GM21786 (cell line): ENCODE data around the gene LRIG2.
A peak's percentile ranks its signal among the peaks of the same experiment; 100 is the strongest.
"Not testable (repeated sequence)": the region's sequence is repeated elsewhere in the genome, so short reads cannot be mapped to it uniquely, and the experiment has no call there.

Experiments
- ATAC-seq: cut with Tn5 transposase; IDR thresholded peaks from one replicate; pipeline ENCODE4 v1.9.1; 2021; ENCODE audit not compliant: unreplicated experiment

Gene LRIG2

DNA sequence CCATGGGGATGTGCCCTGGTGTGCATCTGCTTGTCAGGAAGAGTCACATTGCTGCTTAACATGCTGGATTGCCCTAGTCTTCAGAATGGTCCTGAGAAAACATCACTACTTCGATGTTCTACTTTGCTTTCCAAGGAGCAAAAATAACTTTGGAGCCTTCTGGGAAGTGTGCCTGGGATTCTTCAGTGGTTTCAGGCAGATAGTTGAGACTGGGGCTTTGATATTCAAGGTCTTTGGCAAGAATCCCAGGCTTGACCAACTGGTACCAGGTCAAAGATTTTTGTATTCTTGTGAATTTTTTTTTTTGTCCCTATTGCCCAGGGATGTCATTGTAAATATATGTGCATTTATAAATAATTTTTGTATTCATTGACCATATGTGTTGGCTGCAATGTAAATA, 51.4 kb downstream of the LRIG2 start:
- no peak for ATAC-seq

DNA sequence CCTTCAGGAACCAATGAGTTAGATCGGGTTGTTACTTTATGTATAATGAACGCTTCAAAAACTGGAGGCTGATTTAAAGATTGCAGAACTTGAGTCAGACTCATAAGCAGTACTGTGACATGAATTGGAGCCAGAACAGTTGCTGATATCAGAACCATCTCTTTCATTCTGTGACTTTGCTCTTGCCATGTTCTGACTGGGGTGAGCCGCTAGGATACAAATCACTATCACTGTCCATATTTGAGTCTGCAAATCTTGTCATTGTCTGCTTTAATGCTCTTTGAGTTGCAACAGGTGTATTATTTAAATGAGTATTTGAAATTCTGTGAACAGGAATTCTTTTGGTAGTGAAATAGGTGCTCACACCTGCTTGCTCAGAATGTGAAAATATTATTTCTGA, 52.5 kb downstream of the LRIG2 start:
- no peak for ATAC-seq

DNA sequence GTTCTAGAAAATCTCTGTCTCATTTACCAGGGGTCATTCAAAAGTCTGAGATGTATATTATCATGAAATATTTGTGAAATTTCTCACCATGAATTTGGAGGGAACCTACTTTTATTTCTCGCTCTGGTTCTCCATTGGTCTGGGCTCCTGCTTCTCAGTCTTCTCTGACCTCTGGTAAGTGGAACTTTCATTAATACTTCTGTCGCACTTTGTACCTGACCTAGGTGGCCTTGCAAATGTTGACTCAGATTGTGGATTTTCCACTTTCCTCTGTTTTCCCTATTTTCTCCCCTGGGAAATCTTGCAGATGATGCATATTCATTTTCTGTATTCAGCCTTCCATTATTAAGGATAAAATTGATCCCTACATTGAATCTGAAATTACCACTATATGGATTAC, 53.2 kb downstream of the LRIG2 start:
- ATAC-seq, result no peak

DNA sequence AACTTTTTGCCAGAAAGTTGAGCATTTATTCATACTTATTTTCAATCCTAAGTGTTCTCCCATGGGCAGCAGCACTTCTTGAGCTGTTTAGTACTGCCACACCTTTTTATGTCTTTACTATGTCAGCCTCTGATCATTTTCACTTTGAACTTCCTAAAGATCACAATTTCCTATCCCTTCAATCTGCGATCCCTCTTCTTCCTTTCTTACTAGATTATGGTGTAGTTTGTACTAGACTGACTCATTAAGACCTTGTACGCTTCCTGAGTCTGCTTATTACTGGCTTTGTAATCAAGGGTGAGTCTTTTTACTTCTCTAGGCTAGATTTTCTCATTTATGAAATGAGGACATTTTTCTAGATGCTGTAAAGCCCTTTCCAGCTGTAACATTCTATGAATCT, 55.1 kb downstream of the LRIG2 start:
- ATAC-seq, result no peak

DNA sequence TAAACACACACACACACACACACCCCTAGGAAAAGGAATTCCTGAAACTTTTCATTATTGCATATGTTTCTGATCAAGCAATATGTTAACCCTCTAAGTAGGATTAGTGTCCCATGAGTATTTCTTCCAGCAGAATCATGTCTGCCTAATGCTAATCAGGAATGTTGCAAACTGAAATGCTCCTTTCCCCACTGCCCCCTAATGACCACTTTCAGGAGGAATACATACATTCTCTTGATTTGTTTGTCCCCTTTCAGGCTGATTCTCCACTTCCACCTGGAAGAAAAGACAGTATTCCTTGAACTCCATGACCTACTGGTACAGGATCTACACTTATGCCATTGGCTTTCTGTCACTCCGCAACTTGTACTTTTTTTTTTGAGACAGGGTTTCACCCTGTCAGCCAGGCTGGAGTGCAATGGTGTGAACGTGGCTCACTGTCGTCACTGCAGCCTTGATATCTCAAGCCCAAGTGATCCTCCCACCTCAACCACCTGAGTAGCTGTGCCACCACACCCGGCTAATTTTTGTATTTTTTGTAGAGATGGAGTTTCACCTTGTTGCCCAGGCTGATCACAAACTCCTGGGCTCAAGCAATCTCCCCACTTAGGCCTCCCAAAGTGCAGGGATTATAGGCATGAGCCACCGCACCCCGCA, 56.7 kb downstream of the LRIG2 start:
- ATAC-seq, result no peak

DNA sequence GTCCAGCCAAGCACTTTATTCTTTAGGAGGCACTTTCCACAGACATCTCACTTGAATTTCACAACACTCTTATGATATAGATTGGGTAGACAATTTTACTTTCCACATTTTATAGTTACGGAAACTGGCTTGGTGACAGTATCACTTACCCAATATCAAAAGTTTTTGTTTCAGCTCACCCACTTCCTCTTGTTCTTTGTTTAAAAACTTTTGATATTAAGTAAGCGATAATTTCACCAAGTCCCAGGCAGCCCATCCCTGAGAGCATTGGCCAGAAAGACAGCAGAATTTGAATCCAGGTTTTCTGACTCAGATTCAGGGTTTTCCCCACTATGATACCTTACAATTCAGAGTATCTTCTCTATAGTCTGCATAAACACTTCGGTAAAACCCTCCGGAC, 60.0 kb downstream of the LRIG2 start:
- no peak for ATAC-seq

DNA sequence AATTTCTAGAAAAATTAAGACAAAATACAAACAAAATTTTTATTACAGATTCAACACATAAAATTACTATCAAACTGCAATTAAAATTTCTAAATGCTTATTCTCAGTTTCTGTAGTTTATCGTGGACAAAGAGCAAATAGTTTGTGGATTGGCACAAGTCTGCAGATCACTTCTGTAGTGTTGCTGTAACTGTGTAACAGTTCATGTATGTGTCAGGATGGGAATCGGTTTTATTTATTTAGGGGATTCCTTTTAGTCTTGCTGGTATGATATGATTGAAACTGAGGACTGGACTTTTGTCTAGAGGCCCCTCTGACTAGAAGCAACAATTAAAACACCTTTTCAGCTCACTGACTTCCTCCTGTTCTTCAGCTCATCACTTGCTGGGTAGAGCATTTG, 60.8 kb downstream of the LRIG2 start:
- ATAC-seq, result no peak

DNA sequence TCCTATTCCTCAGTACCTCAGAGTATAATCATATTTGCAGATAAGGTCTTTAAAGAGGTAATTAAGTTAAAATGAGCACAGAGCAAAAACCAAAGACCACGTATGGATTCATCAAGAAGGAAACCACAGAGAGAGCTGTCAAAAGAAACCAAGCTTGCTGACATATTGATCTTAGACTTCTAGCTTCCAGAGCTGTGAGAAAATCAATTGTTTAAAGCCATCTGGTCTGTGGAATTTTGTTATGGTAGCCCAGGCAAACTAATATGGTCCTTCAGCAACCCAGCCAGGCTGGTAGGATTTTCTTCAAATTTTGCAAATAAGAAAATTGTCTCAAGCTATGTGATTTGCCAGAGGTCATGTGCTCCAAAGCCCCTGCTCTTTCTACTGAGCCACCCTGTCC, 62.5 kb downstream of the LRIG2 start:
- ATAC-seq, result no peak

DNA sequence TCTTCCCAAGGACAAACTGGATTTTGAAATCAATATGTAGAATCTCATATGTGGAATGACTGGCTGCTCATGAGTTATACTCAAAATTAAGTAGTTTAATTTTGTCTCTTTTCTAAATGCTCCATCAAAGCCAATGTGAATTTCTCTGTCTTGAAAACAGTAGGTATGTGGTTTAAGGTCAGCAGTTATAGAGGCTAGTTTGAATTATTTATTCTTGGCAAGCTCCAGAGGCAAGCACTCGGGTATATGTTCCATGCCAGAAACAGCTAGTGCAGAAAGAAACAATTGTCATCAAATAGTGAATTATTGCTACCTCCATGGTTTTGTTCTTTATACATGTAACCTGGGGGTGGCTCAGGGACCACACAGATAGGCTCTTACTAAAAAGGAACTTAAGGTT, 63.5 kb downstream of the LRIG2 start:
- no peak for ATAC-seq

DNA sequence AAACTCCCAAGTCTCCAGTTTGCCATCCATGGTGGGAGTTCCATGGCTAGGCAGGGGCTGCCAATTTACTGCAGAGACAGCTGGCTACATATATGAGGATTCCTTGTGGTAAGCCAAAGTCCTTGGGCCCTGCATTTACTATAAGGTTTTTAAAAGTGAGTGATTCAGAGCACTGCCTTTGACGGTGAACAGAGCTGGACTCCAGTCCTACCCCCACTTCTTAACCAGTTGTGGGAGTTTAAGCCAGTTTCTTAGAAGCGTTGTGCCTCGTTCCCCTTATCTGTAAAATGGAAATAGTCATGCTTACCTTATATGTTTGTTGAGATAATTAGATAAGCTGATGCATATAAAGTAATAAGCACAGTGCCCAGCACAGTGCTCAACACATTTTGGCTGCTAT, 64.6 kb downstream of the LRIG2 start:
- no peak for ATAC-seq

DNA sequence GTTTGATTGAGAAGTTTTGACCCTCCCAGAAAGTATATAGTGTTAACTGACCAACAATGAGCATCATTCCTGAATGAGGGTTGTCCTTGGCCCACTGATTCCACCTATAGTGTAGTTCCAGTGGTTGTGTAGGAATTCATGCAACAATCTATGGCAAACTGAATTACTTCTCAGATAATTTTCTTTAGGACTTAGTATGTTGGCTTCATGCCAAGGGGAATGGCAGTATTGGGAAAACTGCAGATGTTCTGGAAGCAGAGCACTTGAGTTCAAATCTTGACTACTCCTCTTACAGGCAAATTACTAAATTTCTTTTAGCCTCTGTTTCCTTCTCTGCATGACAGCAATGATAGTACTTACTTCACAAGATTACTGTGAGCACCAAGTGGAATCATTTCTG, 65.8 kb downstream of the LRIG2 start:
- ATAC-seq, result no peak

DNA sequence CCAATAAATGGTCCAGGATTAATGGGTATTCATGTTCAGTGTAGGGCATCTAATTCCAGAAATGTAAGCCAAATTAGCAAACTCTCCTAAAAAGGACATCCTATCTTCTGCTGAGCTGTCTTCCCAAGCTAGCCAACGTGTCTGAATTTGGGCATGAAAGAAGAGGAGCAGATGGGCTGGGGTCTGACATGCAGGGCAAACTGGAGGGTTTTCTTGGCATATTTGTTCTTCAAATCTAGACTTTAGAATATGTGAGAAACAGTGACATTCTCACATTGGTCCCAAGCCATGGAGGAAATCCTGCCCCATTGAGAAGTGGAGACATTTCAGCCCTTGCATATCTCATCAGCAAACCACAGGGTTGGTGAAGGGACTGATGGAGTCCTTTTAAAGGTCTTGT, 67.2 kb downstream of the LRIG2 start:
- no peak for ATAC-seq

DNA sequence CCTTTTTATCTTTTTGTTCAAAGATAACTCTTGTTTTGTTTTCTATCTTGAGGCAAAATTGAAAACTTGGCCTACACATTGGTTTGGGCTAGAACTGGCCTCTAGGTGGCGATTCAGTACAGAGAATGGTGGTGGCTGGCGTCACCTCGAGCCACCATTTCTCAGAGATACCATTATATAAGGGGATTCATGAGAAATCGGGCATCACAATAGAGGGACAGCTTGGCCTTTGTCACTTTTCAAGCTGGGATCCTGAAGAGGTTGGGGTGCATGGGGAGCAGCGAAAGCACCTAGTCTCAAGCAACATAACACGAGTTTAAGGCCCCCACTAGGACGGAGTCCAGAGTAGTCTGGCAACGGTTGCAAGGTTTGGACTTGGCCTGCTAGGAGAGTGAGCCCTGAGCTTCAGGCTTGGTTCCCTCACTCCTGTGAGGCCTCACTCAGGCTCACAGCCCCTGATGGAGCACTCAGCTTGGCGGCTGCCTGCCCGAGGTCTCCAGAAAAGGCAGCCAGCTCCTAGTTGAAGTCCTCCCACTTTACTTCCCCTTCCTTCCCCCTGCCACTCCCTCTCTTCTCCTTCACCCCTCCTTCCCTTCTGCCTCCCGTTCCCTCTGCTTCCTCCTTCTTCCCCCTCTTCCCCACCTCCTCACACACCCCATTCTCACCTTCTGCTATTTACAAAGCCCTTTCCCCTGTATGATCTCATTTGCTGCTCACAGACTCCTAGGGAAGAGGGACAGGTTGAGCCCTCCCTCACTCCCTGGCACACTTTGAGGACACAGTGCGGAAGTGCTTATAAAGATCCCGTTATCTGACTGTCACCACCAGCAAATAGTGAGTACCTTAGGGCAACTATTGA, 67.8 kb downstream of the LRIG2 start:
- peak; percentile 78 for ATAC-seq

DNA sequence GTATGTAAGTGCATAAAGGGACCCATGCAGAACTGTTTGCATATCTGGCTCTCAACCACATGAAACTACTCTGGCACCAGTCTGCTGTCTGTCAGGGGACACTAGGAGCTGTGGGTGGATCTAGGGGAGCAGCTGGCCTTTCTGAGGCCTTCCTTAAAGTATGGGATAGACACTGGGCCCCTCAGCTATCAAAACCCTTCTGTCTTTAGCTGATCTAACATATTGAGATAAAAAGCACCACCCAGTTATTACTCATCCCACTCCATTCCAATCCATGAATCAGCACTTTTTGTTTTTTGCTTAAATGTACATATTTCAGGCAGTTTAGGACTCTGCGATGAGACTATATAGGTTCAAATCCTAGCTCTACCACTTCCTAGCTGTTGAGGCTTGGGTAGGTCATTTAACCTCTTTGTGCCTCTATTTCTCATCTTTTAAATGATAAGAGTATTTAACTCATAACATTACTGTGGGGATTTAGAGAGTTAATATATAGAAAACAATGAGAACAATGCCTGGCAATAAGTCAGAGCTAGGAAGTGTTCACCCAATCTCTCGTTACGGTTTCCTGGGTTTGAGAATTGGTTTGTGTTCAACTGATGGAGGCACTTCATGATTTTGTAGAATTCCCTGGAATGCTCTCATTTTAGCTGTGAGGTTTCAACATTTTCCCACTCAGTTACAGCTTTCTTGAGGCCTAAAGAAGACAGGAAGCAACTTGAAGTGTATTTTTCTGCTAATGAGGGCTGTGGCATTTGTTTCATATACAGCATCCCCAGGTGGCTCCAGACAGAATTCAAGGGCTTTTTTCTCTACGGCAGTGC, 68.9 kb downstream of the LRIG2 start:
- ATAC-seq, result no peak

DNA sequence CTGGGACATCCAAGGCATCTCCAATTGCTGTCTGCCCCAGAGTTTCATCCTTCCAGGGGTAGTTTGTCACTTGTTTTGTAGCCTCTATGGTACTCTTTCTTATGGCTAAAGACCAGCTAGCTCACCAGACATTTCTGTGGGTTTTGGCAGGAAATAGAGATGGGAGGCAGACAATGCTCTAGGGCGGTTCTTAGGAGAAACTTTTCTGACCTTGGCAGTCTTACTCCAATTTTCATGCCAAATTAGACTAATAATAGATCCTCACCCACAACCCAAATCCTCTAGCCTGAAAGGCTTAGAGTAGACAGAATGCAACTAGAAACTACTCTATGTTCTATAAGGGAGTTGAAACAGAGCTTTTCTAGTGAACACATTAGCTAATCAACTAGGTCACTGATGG, 69.8 kb downstream of the LRIG2 start:
- ATAC-seq, result no peak

DNA sequence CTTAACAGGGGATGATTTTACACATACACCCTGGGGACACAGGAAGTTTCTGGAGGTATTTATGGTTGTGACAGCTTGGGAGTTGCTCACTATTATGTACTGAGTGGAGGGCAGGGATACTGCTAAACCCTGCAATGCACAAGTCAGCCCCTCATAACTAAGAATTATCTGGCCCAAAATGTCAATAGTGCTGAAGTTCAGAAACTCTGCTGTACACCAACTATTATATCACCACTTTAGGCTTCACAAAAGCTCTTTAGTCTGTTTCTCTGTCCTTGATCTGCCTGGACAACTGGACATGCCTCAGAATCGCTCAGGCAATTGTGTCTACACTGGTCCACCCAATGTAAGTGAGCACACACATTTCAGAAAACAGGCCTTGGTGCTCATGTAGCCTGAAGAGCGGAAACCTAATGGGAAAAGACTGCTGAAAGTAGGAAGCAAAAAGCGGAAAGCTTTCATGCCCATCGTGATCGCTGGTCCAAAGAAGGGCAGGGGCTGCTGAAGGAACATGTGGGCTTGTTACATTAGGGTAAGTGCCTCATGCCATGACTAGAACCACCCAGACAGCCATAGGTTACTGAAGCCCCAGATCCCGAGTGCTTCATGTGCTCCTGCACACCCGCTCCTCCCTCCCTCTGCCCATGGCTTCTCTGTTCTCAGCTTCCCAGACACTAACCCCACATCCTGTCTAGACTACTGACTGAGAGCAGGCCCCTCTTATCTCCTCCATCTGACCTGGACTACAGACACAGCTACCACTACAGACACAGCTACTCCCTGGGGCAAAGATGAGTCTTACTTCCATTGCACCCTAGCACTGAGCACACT, 73.5 kb downstream of the LRIG2 start:
- no peak for ATAC-seq

DNA sequence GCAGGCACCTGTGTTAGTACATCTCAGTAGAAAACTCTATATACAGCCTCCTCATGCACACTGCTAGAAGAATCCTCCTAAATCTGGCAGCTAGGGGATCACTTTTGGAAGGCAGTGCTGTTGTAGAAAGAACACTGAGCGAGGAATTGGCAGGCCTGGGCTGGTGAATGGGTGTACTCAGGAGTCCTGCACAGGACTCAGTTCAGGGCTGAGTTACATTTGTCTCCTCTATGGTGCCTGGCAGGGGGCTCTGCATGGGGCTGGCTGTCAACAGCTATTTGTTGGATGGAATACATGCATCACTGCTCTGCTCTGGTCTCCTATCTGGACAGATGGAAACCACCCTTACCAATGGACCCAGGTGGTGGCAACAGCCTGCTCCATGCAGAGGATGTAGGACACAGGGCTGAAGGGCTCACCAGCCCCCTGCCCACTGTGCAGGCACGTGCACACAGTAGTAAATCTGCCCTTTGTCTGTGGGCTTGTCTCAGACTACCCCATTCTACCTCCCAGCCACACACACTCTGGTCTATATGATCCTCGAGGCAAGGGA, 74.2 kb downstream of the LRIG2 start:
- ATAC-seq, result no peak

DNA sequence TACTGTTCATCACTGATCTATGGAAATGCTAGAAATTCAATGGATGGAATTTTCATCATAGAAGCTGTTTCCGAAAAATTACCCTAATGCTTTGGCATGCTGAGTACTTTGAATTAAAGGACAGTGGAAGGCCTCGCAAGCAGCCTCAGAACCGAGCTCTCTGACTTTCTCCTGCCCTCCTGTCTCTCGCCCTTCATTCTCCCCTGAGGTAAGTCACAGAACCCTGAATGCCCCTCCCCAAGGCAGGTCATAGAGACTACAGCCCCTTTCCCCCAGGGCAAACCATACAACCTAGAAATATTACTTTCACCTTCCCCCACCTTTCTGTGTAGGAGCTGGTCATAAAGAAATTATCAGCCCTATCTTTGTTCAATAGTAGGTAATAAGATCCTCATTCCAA, 74.8 kb downstream of the LRIG2 start:
- no peak for ATAC-seq

DNA sequence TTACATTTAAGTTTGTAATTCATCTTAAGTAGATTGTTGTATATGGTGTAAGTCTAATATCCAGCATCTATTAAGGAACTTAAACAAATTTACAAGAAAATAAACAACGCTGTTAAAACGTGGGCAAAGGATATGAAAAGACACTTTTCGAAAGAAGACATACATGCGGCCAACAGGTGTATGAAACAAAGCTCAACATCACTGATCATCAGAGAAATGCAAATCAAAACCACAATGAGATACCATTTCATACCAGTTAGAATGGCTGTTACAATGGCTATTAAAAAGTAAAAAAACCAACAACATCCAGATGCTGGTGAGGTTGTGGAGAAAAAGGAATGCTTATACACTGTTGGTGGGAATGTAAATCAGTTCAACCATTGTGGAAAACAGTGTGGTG, 77.5 kb downstream of the LRIG2 start:
- ATAC-seq, result not testable (repeated sequence)

DNA sequence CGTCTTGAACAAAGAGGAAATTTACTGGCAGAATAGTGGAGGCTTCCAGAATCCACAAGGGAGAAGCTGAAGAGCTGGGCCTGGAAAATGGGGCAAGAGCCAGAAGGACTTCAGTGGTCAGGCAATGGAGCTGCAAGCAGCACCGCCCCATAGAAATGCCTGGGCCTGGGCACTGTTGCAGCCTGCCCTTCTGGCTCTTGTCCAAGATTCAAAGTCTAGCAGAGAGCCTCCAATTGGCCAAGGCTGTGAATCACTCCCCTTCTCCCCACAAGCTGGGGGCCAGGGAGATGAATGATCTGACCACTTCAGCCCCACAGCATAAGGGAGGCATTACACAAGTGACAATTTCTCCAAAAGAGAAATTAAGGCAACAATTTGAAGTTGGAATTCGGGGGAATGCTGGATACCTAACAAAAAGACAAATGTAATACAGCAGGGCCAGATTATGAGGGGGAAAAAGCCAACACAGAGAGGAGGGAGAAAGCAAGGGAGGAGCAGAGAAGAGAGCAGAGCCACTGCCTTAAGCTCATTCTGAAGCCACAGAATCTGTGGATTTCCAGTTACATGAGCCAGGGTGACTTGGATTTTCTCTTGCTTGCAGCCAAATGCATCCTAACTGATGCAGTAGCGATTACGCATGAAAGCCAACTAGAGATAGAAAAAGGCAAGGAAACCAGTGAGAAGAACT, 80.3 kb downstream of the LRIG2 start:
- no peak for ATAC-seq
